Measurements from ENCODE around the gene AIG1. TPM values are rescaled to one million over a fixed set of nuclear protein-coding genes. Genes with fewer than 3 reads are reported as not detected.

The AIG1 gene
- total RNA-seq, 2 donors from 2014 or later, result 41.3 to 67.0 TPM

DNA sequence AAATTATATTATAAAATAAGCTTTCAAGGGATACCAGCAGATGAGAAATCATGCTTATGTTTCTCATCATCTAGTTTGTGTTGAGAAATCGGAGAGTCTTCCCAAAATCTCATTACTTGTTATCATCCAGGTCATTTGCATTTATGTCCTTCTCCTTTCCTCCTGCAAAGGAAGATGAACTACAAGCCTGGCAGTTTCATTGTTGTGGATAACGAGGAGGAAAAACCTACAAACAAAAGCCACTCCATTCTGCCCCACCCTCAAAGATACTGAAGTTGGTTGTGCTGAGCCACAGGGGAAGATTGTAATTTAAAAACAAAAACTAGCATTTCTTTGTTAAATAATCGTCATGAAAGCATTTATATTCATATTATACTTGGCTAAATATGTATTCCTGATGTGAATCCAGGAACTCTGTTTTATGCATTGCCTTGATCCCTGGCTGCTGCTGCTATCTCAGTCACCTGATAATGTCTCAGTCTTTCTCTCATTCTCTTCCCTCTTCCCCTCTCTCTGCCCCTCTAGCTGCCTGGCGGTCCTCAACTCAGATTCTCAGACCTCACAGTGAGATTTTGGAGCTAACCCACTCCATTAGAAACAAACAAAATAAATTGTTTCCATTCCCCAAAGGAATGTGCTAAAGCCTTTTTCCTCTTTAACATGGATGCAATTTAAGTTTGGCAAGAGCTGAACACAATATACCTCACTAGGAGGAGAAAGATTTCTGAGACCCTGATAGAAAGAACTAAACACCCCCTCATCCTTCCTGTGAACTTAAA, 204.5 kb downstream of the AIG1 start:
- TF ChIP-seq CTCF (IDR thresholded peaks at IDR 0.05) (no peak), POLR2AphosphoS5 (IDR thresholded peaks at IDR 0.05) (no peak), POLR2A (IDR thresholded peaks at IDR 0.05) (no peak)
- H3K36me3 ChIP-seq, result no peaks in the 10 kb centered on the region
- intact Hi-C loops (cut with DNase I), result no loop called here
- no peaks in the 10 kb centered on the region for H3K9me3 ChIP-seq
- no peak overlapping the region for H3K4me3 ChIP-seq
- WGBS, result 72% methylated on average over 4 of the region's 4 CpGs
- no peaks in the 10 kb centered on the region for H3K27me3 ChIP-seq (replicated peaks; ENCODE audit: insufficient read depth)
- no peak overlapping the region for H3K27ac ChIP-seq
- no peaks in the 10 kb centered on the region for H3K4me1 ChIP-seq (replicated peaks)
- no peak for DNase-seq (ENCODE audit: low spot score)

DNA sequence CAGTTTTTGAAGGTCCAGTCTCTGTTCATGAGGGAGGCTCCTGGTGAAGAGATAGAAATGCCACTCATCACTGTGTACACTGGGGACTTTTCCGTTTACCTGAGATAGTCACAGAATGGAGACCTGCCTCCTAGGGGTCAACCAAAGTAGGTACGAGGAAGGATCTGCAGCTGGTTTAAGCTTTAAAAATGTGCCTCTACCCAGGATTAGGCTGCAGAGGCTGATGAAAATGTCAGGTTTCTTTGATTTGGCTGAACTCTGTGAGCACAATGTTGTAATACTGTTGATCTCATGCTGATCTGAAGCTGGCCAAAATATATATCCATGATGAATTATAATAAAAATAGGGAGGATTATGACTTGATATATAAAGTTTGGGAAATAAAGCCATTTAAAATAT, 207.1 kb downstream of the AIG1 start:
- TF ChIP-seq CTCF (IDR thresholded peaks at IDR 0.05), result no peak
- TF ChIP-seq POLR2A (IDR thresholded peaks at IDR 0.05), result no peak
- no peak for TF ChIP-seq POLR2AphosphoS5 (IDR thresholded peaks at IDR 0.05)
- intact Hi-C loops (cut with DNase I), result no loop called here
- Histone ChIP-seq H3K9me3 (no peaks in the 10 kb centered on the region), H3K27ac (no peak overlapping the region), H3K4me1 (replicated peaks) (no peaks in the 10 kb centered on the region), H3K36me3 (no peaks in the 10 kb centered on the region), H3K4me3 (no peak overlapping the region), H3K27me3 (replicated peaks; ENCODE audit: insufficient read depth) (no peaks in the 10 kb centered on the region)
- WGBS, result 85% methylated on average over 2 of the region's 2 CpGs
- no peak for DNase-seq (ENCODE audit: low spot score)

GRCh38 chr6:143268439-143268838, 207.8 kb downstream of the AIG1 start:
- DNase-seq (ENCODE audit: low spot score), result no peak
- 86% methylated on average over 1 of the region's 1 CpG for WGBS
- intact Hi-C loops (cut with DNase I), result no loop called here

GRCh38 chr6:143270026-143270425, 209.3 kb downstream of the AIG1 start:
- no peak for DNase-seq (ENCODE audit: low spot score)
- no peak for TF ChIP-seq POLR2A (IDR thresholded peaks at IDR 0.05)
- no peak for TF ChIP-seq CTCF (IDR thresholded peaks at IDR 0.05)
- no peak for TF ChIP-seq POLR2AphosphoS5 (IDR thresholded peaks at IDR 0.05)
- 92% methylated on average over 1 of the region's 1 CpG for WGBS
- H3K4me1 ChIP-seq (replicated peaks), result no peaks in the 10 kb centered on the region
- no peaks in the 10 kb centered on the region for H3K27me3 ChIP-seq (replicated peaks; ENCODE audit: insufficient read depth)
- no peaks in the 10 kb centered on the region for H3K9me3 ChIP-seq
- no peaks in the 10 kb centered on the region for H3K36me3 ChIP-seq
- intact Hi-C loops (cut with DNase I), result no loop called here
- no peak overlapping the region for H3K4me3 ChIP-seq
- H3K27ac ChIP-seq, result no peak overlapping the region

More at GRCh38 chr6:143268439-143268838, 207.8 kb downstream of the AIG1 start:
- H3K36me3 ChIP-seq, result no peaks in the 10 kb centered on the region
- H3K27me3 ChIP-seq (replicated peaks; ENCODE audit: insufficient read depth), result no peaks in the 10 kb centered on the region
- H3K9me3 ChIP-seq, result no peaks in the 10 kb centered on the region
- H3K27ac ChIP-seq, result no peak overlapping the region
- no peak for TF ChIP-seq POLR2AphosphoS5 (IDR thresholded peaks at IDR 0.05)
- TF ChIP-seq POLR2A (IDR thresholded peaks at IDR 0.05), result no peak
- TF ChIP-seq CTCF (IDR thresholded peaks at IDR 0.05), result no peak
- H3K4me3 ChIP-seq, result no peak overlapping the region
- no peaks in the 10 kb centered on the region for H3K4me1 ChIP-seq (replicated peaks)

DNA sequence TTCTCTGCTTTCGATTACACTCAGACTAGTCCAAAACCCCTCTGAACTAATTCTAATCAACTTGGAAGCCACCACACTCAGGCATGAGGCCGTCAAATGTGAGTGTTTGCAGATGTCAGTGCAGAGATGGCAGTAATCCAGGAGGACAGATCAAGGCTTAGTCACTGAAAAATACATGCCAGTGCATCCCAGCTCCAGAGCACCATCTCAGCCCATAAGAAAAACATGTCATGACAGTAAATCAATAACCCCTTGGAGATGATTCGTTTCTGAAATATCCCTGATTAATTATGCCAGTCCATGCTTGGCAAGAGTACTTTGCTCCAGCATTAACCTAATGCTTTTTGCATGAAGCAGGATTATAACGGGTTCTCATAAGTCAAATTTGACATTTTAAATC, 210.3 kb downstream of the AIG1 start:
- H3K27me3 ChIP-seq (replicated peaks; ENCODE audit: insufficient read depth), result no peaks in the 10 kb centered on the region
- DNase-seq (ENCODE audit: low spot score), result no peak
- no peaks in the 10 kb centered on the region for H3K9me3 ChIP-seq
- 29% methylated on average over 4 of the region's 4 CpGs for WGBS
- no peaks in the 10 kb centered on the region for H3K4me1 ChIP-seq (replicated peaks)
- no peak for TF ChIP-seq POLR2AphosphoS5 (IDR thresholded peaks at IDR 0.05)
- TF ChIP-seq CTCF (IDR thresholded peaks at IDR 0.05), result no peak
- TF ChIP-seq POLR2A (IDR thresholded peaks at IDR 0.05), result no peak
- H3K36me3 ChIP-seq, result no peaks in the 10 kb centered on the region
- H3K4me3 ChIP-seq, result no peak overlapping the region
- intact Hi-C loops (cut with DNase I), result no loop called here
- no peak overlapping the region for H3K27ac ChIP-seq
